HepG2 (cell line): ENCODE measurements around the gene RAB2B. TPM values are rescaled to one million over a fixed set of nuclear protein-coding genes. Genes with fewer than 3 reads are reported as not detected.

ENCODE experiments used
- ATF2 ChIP-seq: sonication (generic); formaldehyde crosslinking; IDR thresholded peaks from 2 replicates; pipeline ENCODE4 v1.4.0; 2020; ENCODE audit warnings: missing genetic modification reagents
- BHLHE40 ChIP-seq: IDR thresholded peaks from 2 replicates; pipeline ENCODE4 v1.6.1; 2011; ENCODE audit warnings: low read length, improper control_type of control experiment
- CAMTA2 ChIP-seq: sonication (generic); formaldehyde crosslinking; IDR thresholded peaks from 2 replicates; pipeline ENCODE4 v1.4.0; 2020; ENCODE audit warnings: mild to moderate bottlenecking, missing genetic modification reagents, borderline replicate concordance
- EHMT2 ChIP-seq: fragments of 200-600 bp; sonication (generic); IDR thresholded peaks from 2 replicates; pipeline ENCODE4 v1.7.0; 2017; ENCODE audit warnings: antibody characterized with exemption, low read depth, low read length, borderline replicate concordance
- FOXA3 ChIP-seq: IDR thresholded peaks from 2 replicates; pipeline ENCODE4 v1.6.1; 2016; ENCODE audit warnings: missing genetic modification reagents, missing compliant biosample characterization
- FOXP4 ChIP-seq: sonication (generic); formaldehyde crosslinking; IDR thresholded peaks from 2 replicates; pipeline ENCODE4 v1.4.0; 2020; ENCODE audit warnings: missing genetic modification reagents
- LRRFIP1 ChIP-seq: sonication (generic); formaldehyde crosslinking; conservative IDR thresholded peaks from 2 replicates; pipeline ENCODE4 v1.4.0; 2020; ENCODE audit warnings: missing genetic modification reagents
- NFYC ChIP-seq: IDR thresholded peaks from 2 replicates; pipeline ENCODE4 v1.6.1; 2016; ENCODE audit warnings: missing genetic modification reagents, missing compliant biosample characterization
- SIN3B ChIP-seq: fragments of 150-350 bp; IDR thresholded peaks from 2 replicates; pipeline ENCODE4 v1.6.1; 2014; ENCODE audit warnings: low read length
- SP1 ChIP-seq, 2 experiments: fragments of 450-650 bp in 1 of 2; sonication (generic) in 1 of 2; formaldehyde crosslinking in 1 of 2; IDR thresholded peaks; 2 replicates each; pipeline versions ENCODE4 v1.4.0 to v1.6.1; 2016 to 2020; ENCODE audit warnings: missing genetic modification reagents in 1 of 2
- SSRP1 ChIP-seq: IDR thresholded peaks from 2 replicates; pipeline ENCODE4 v1.6.1; 2016; ENCODE audit warnings: control low read depth
- TP53 ChIP-seq: sonication (generic); formaldehyde crosslinking; conservative IDR thresholded peaks from 2 replicates; pipeline ENCODE4 v1.4.0; 2020; ENCODE audit warnings: missing genetic modification reagents
- YEATS4 ChIP-seq: sonication (generic); formaldehyde crosslinking; IDR thresholded peaks from 2 replicates; pipeline ENCODE4 v1.4.0; 2020; ENCODE audit warnings: missing genetic modification reagents, borderline replicate concordance
- ZBTB26 ChIP-seq: IDR thresholded peaks from 2 replicates; pipeline ENCODE4 v1.6.1; 2016; ENCODE audit warnings: missing compliant biosample characterization, missing genetic modification reagents, borderline replicate concordance
- ZEB1 ChIP-seq: IDR thresholded peaks from 2 replicates; pipeline ENCODE4 v1.6.1; 2012; ENCODE audit warnings: mild to moderate bottlenecking, low read depth, inconsistent platforms; ENCODE audit not compliant: insufficient replicate concordance
- ZFP82 ChIP-seq: sonication (generic); formaldehyde crosslinking; IDR thresholded peaks from 2 replicates; pipeline ENCODE4 v1.5.1; 2020; ENCODE audit warnings: mild to moderate bottlenecking, missing genetic modification reagents, borderline replicate concordance
- ZNF235 ChIP-seq: sonication (generic); formaldehyde crosslinking; IDR thresholded peaks from 2 replicates; pipeline ENCODE4 v1.8.1; 2023; ENCODE audit warnings: mild to moderate bottlenecking, missing genetic modification reagents, borderline replicate concordance
- ZNF333 ChIP-seq: sonication (generic); formaldehyde crosslinking; IDR thresholded peaks from 2 replicates; pipeline ENCODE4 v1.4.0; 2020; ENCODE audit warnings: mild to moderate bottlenecking, missing genetic modification reagents, borderline replicate concordance
- ZNF557 ChIP-seq: sonication (generic); formaldehyde crosslinking; IDR thresholded peaks from 2 replicates; pipeline ENCODE4 v1.4.0; 2020; ENCODE audit warnings: missing genetic modification reagents
- ZNF780A ChIP-seq: sonication (generic); formaldehyde crosslinking; IDR thresholded peaks from 2 replicates; pipeline ENCODE4 v1.8.0; 2022; ENCODE audit warnings: mild to moderate bottlenecking, missing genetic modification reagents, moderate library complexity
- ZNF800 ChIP-seq: sonication (generic); formaldehyde crosslinking; IDR thresholded peaks from 2 replicates; pipeline ENCODE4 v1.4.0; 2020; ENCODE audit warnings: missing genetic modification reagents
- ZNF841 ChIP-seq: sonication (generic); formaldehyde crosslinking; IDR thresholded peaks from 2 replicates; pipeline ENCODE4 v1.8.1; 2023; ENCODE audit warnings: missing genetic modification reagents, borderline replicate concordance
- polyA plus RNA-seq, 8 experiments: library from polyadenylated mRNA; depleted of rRNA in 3 of 8; stranded (reverse) in 7 of 8; unstranded in 1 of 8; fragments of >200 nt; fragmentation: Illumina TruSeq in 4 of 8; extraction: Trizol in 4 of 8; gene quantifications; 2 replicates each; pipeline versions ENCODE4 v1.2.1 to v1.2.3, GENCODE V29; 2011 to 2016; ENCODE audit warnings: low read depth in 4 of 8, missing spikeins in 1 of 8, mixed read lengths in 1 of 8; ENCODE audit not compliant: insufficient read depth in 1 of 8
- total RNA-seq, 5 experiments: library from RNA; depleted of rRNA; stranded (reverse); fragments of >200 nt; fragmentation: Illumina TruSeq; extraction: Trizol; gene quantifications; 2 replicates each; pipeline ENCODE4 v1.2.3, GENCODE V29; 2016; ENCODE audit warnings: low read depth in 1 of 5

The RAB2B gene
- total and polyA plus RNA-seq, 2 of the 13 experiments (the other 11 are each of a cell fraction or from before 2014, with no cell fraction given), result 36.0 to 60.6 TPM

GRCh38 chr14:21476523-21476924 is 235 bp downstream of the RAB2B start (continued):
- TF ChIP-seq ZNF800 (CRISPR knock-in tag) (no peak), LRRFIP1 (CRISPR knock-in tag) (0 out of 2 replicates have a peak, but pooled peaks have one; percentile 35), ZNF235 (no peak; the same call in 1 of the 2 replicates), NFYC (CRISPR knock-in tag) (peak; percentile 52; the same call in 1 of the 2 replicates), EHMT2 (0 out of 2 replicates have a peak, but pooled peaks have one; percentile 86), FOXA3 (peak; percentile 33; the same call in 1 of the 2 replicates), ZFP82 (CRISPR knock-in tag) (no peak; the same call in 1 of the 2 replicates), ZEB1 (peak; percentile 58), ATF2 (CRISPR knock-in tag) (no peak), ZNF333 (no peak), CAMTA2 (CRISPR knock-in tag) (no peak), ZNF780A (CRISPR knock-in tag) (no peak), SSRP1 (peak; percentile 10; the same call in 1 of the 2 replicates), ZNF557 (CRISPR knock-in tag) (no peak), FOXP4 (CRISPR knock-in tag) (0 out of 2 replicates have a peak, but pooled peaks have one; percentile 13), ZBTB26 (CRISPR knock-in tag) (no peak), SIN3B (no peak), SP1 (IDR thresholded peaks at IDR 0.05) (no peak), SP1 (CRISPR knock-in tag; IDR thresholded peaks at IDR 0.05) (peak; percentile 57; the same call in 1 of the 2 replicates), ZNF841 (CRISPR knock-in tag) (no peak), YEATS4 (no peak; the same call in 1 of the 2 replicates), BHLHE40 (peak; percentile 90), TP53 (CRISPR knock-in tag) (no peak)
